NCI-H2227 treated with DMSO at 0.1 percent for 48 hours (cell line): ENCODE results near the gene F2.
"Not testable (repeated sequence)": the region's sequence is repeated elsewhere in the genome, so short reads cannot be mapped to it uniquely, and the experiment has no call there.

Experiments
- DNase-seq: peaks from one replicate; lab custom pipeline; 2025; lab: John Stamatoyannopoulos, UW

F2 gene

GRCh38 chr11:46719048-46719542, at the start of gene F2:
F2 (plus strand) TSS chr11:46719213; CDS start chr11:46719236, 23 bp downstream.
- no peak for DNase-seq

GRCh38 chr11:46669711-46670139, 49.3 kb upstream of the F2 start:
- DNase-seq = no peak

- not testable (repeated sequence) for DNase-seq
Measured at GRCh38 chr11:46670521-46670920, 48.5 kb upstream of the F2 start.

GRCh38 chr11:46671958-46672315, 47.1 kb upstream of the F2 start:
- DNase-seq = no peak

- DNase-seq = no peak
Measured at GRCh38 chr11:46672381-46672839, 46.6 kb upstream of the F2 start.

- DNase-seq = no peak
Measured at GRCh38 chr11:46673713-46674462, 45.1 kb upstream of the F2 start.

GRCh38 chr11:46674463-46675287, 44.3 kb upstream of the F2 start:
- DNase-seq = no peak

GRCh38 chr11:46675288-46675851, 43.6 kb upstream of the F2 start:
- no peak for DNase-seq

- DNase-seq = no peak
Measured at GRCh38 chr11:46675949-46676348, 43.1 kb upstream of the F2 start.

- no peak for DNase-seq
Measured at GRCh38 chr11:46676436-46677158, 42.4 kb upstream of the F2 start.

- DNase-seq = no peak
Measured at GRCh38 chr11:46677169-46677568, 41.8 kb upstream of the F2 start.

- no peak for DNase-seq
Measured at GRCh38 chr11:46677991-46678740, 40.8 kb upstream of the F2 start.

- DNase-seq = no peak
Measured at GRCh38 chr11:46678741-46679130, 40.3 kb upstream of the F2 start.

- DNase-seq = no peak
Measured at GRCh38 chr11:46679241-46680163, 39.5 kb upstream of the F2 start.

- DNase-seq = no peak
Measured at GRCh38 chr11:46680164-46680760, 38.8 kb upstream of the F2 start.

GRCh38 chr11:46680815-46681214, 38.2 kb upstream of the F2 start:
- DNase-seq = no peak

- no peak for DNase-seq
Measured at GRCh38 chr11:46681814-46682213, 37.2 kb upstream of the F2 start.

GRCh38 chr11:46682773-46683752, 36.0 kb upstream of the F2 start:
- DNase-seq = no peak

- DNase-seq = no peak
Measured at GRCh38 chr11:46684367-46684766, 34.6 kb upstream of the F2 start.
